ENCODE data around the gene TRIO. TPM values are rescaled to one million over a fixed set of nuclear protein-coding genes. Genes with fewer than 3 reads are reported as not detected.

The TRIO gene
- total and polyA plus RNA-seq, 2 of the 8 experiments (the other 6 are each of a cell fraction or from before 2014, with no cell fraction given), result 35.1 to 69.1 TPM

DNA sequence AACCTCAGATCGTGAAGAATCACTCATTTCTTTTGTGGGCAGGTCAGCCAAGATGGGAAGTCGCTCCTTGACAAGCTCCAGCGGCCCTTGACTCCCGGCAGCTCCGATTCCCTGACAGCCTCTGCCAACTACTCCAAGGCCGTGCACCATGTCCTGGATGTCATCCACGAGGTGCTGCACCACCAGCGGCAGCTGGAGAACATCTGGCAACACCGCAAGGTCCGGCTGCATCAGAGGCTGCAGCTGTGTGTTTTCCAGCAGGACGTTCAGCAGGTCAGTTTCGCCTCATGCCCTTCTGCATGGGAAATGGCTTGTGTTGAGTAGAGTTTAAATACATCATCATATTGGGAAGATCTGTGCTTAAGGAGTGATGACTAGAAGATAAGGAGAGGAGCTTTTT lies 173.3 kb downstream of the TRIO start:
- H2BK12ac ChIP-seq (ENCODE audit: low read depth, low read length), result no peak overlapping the region
- H3K27ac ChIP-seq (ENCODE audit: low read depth, low read length), result peak overlapping the region; percentile 7; the same call in 1 of the 2 replicates
- CTCF ChIA-PET (ENCODE audit: partially characterized antibody), result interaction anchor here (0.9 to 2.2 kb wide), 3 partner anchors 9 to 40 kb away, joined by 3 to 10 read pairs (median 3); no protein-coding TSS in a partner anchor
- H3K4ac ChIP-seq (replicated peaks; ENCODE audit: insufficient read length, low read depth, low read length), result no peak overlapping the region
- POLR2A ChIA-PET (ENCODE audit: partially characterized antibody), result interaction anchor here (0.6 to 1.9 kb wide), 2 partner anchors 16 to 25 kb away, joined by 3 to 4 read pairs; no protein-coding TSS in a partner anchor
- no peak overlapping the region for H3K14ac ChIP-seq (ENCODE audit: insufficient read length)
- no peaks in the 10 kb centered on the region for H3K79me2 ChIP-seq (ENCODE audit: control insufficient read depth in 1 of 2, insufficient read depth in 2 of 2, low read length in 2 of 2)
- no peaks in the 10 kb centered on the region for H3K27me3 ChIP-seq (replicated peaks in 1 of 4; ENCODE audit: control insufficient read depth in 3 of 4, extremely low read depth in 1 of 4, insufficient read depth in 3 of 4, low read length in 3 of 4)
- H4K91ac ChIP-seq (replicated peaks; ENCODE audit: insufficient read length, low read length), result no peak overlapping the region
- no peak overlapping the region for H2AFZ ChIP-seq (ENCODE audit: low read length)
- no peak overlapping the region for H3K4me2 ChIP-seq (ENCODE audit: insufficient read depth in 1 of 2, low read depth in 2 of 2, low read length in 2 of 2)
- no peaks in the 10 kb centered on the region for H3K23me2 ChIP-seq (ENCODE audit: low read depth, low read length)
- H2AK5ac ChIP-seq (ENCODE audit: low read depth, low read length), result no peak overlapping the region
- no peak overlapping the region for H2BK5ac ChIP-seq (ENCODE audit: low read depth, low read length)
- no peak overlapping the region for H2BK15ac ChIP-seq (ENCODE audit: low read length)
- H2BK120ac ChIP-seq (replicated peaks; ENCODE audit: low read depth, low read length), result no peak overlapping the region
- H3K4me3 ChIP-seq (ENCODE audit: extremely low read depth in 1 of 4, insufficient read depth in 2 of 4, low read depth in 3 of 4, low read length in 4 of 4), result no peak overlapping the region
- H3K79me1 ChIP-seq (ENCODE audit: low read depth, low read length), result no peaks in the 10 kb centered on the region; the same call in 1 of the 2 replicates
- no peaks in the 10 kb centered on the region for H3K4me1 ChIP-seq (replicated peaks in 1 of 4; ENCODE audit: control insufficient read depth in 3 of 4, insufficient read depth in 4 of 4, low read length in 3 of 4)
- H3K9me3 ChIP-seq (ENCODE audit: insufficient read depth in 2 of 2, low read depth in 1 of 2, low read length in 1 of 2), result peaks cover 4 to 7% of the 10 kb centered on the region in 2 experiments; a peak in 2 of 4 replicates
- 97% methylated on average over 12 of the region's 12 CpGs; no CpG with 5 or more reads in 1 of the 2 experiments for WGBS, 2 experiments (ENCODE audit: extremely low coverage in 1 of 2, insufficient coverage in 1 of 2, insufficient read length in 1 of 2, insufficient replicate concordance in 2 of 2, low coverage in 1 of 2, low lambda C conversion rate in 2 of 2, missing lambda C conversion rate in 1 of 2)
- peaks cover 0 to 3% of the 10 kb centered on the region in 2 experiments for H4K20me1 ChIP-seq (replicated peaks in 1 of 2; ENCODE audit: control insufficient read depth in 1 of 2, insufficient read depth in 2 of 2, low read length in 2 of 2)
- no peak overlapping the region for H3K18ac ChIP-seq (ENCODE audit: extremely low read depth, low read length)
- H3K23ac ChIP-seq (ENCODE audit: insufficient read length), result no peak overlapping the region
- DNase-seq (ENCODE audit: low read depth in 1 of 2, low spot score in 2 of 2) (no peak), FAIRE-seq (no peak)
- no peak overlapping the region for H3K56ac ChIP-seq (replicated peaks; ENCODE audit: insufficient read length, low read depth, low read length)
- no peak overlapping the region for H2BK20ac ChIP-seq (ENCODE audit: low read length)
- H4K8ac ChIP-seq (ENCODE audit: extremely low read depth, insufficient read depth, low read length), result no peak overlapping the region
- H3K9ac ChIP-seq (replicated peaks in 1 of 4; ENCODE audit: extremely low read depth in 1 of 4, low read depth in 3 of 4, low read length in 3 of 4), result no peak overlapping the region
- H4K5ac ChIP-seq (ENCODE audit: insufficient read length, low read depth, low read length), result no peak overlapping the region
- TF ChIP-seq FOSL1 (IDR thresholded peaks at IDR 0.05; ENCODE audit: insufficient read depth, low read depth, low read length) (no peak), TEAD4 (IDR thresholded peaks at IDR 0.05; ENCODE audit: low read depth, low read length) (no peak), KDM4A (IDR thresholded peaks at IDR 0.05; ENCODE audit: low read depth, low read length, severe bottlenecking) (no peak)
- TF ChIP-seq, protein P1, sequence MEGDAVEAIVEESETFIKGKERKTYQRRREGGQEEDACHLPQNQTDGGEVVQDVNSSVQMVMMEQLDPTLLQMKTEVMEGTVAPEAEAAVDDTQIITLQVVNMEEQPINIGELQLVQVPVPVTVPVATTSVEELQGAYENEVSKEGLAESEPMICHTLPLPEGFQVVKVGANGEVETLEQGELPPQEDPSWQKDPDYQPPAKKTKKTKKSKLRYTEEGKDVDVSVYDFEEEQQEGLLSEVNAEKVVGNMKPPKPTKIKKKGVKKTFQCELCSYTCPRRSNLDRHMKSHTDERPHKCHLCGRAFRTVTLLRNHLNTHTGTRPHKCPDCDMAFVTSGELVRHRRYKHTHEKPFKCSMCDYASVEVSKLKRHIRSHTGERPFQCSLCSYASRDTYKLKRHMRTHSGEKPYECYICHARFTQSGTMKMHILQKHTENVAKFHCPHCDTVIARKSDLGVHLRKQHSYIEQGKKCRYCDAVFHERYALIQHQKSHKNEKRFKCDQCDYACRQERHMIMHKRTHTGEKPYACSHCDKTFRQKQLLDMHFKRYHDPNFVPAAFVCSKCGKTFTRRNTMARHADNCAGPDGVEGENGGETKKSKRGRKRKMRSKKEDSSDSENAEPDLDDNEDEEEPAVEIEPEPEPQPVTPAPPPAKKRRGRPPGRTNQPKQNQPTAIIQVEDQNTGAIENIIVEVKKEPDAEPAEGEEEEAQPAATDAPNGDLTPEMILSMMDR (IDR thresholded peaks at IDR 0.05; ENCODE audit: control extremely low read depth in 1 of 3, insufficient read depth in 1 of 3, low read depth in 1 of 3, low read length in 3 of 3), result no peak
- peaks cover 0 to 35% (median 23%) of the 10 kb centered on the region in 4 experiments for H3K36me3 ChIP-seq (ENCODE audit: control insufficient read depth in 2 of 4, insufficient read depth in 4 of 4, low read length in 3 of 4)
